Endodermal cell (in vitro differentiated cells): ENCODE measurements around the gene PDK3. TPM values are rescaled to one million over a fixed set of nuclear protein-coding genes. Genes with fewer than 3 reads are reported as not detected.

ENCODE experiments used
- DNase-seq: peaks from one replicate; pipeline ENCODE4 v3.0.0-alpha.2; 2017
- H3K27ac ChIP-seq: 2 replicates; pipeline ENCODE4 v1.5.1; 2013; ENCODE audit warnings: mild to moderate bottlenecking, low read depth, low read length, moderate library complexity
- H3K27me3 ChIP-seq: 2 replicates; pipeline ENCODE4 v1.6.1; 2013; ENCODE audit warnings: mild to moderate bottlenecking, low read length, moderate library complexity; ENCODE audit not compliant: insufficient read depth, control insufficient read depth, poor library complexity, severe bottlenecking
- H3K36me3 ChIP-seq: 2 replicates; pipeline ENCODE4 v1.7.0; 2013; ENCODE audit warnings: mild to moderate bottlenecking, low read length, moderate library complexity; ENCODE audit not compliant: control insufficient read depth, insufficient read depth
- H3K4me1 ChIP-seq: one replicate; pipeline ENCODE4 v1.7.0; 2013; ENCODE audit warnings: low read length; ENCODE audit not compliant: control insufficient read depth, insufficient read depth
- H3K4me3 ChIP-seq: 2 replicates; pipeline ENCODE4 v1.5.1; 2013; ENCODE audit warnings: mild to moderate bottlenecking, low read length, moderate library complexity
- H3K9ac ChIP-seq: 2 replicates; pipeline ENCODE4 v1.6.1; 2013; ENCODE audit warnings: mild to moderate bottlenecking, low read length, moderate library complexity; ENCODE audit not compliant: poor library complexity, severe bottlenecking; ENCODE audit errors: extremely low read depth
- H3K9me3 ChIP-seq: 2 replicates; pipeline ENCODE4 v1.6.1; 2013; ENCODE audit warnings: mild to moderate bottlenecking, low read length, moderate library complexity; ENCODE audit not compliant: control insufficient read depth
- H3K27ac Mint-ChIP-seq: 2 replicates; pipeline ENCODE4 v1.8.0; 2020; ENCODE audit warnings: mixed read lengths
- H3K27me3 Mint-ChIP-seq: 2 replicates; pipeline ENCODE4 v1.8.0; 2021; ENCODE audit warnings: mild to moderate bottlenecking, mixed read lengths; ENCODE audit not compliant: insufficient read depth
- H3K36me3 Mint-ChIP-seq: 2 replicates; pipeline ENCODE4 v1.8.0; 2020; ENCODE audit warnings: low read depth, mixed read lengths
- H3K4me1 Mint-ChIP-seq: 2 replicates; pipeline ENCODE4 v1.8.0; 2020; ENCODE audit warnings: mixed read lengths
- H3K4me3 Mint-ChIP-seq: 2 replicates; pipeline ENCODE4 v1.8.0; 2020; ENCODE audit warnings: mild to moderate bottlenecking, moderate library complexity, mixed read lengths
- H3K9me3 Mint-ChIP-seq: 2 replicates; pipeline ENCODE4 v1.8.0; 2020; ENCODE audit warnings: mild to moderate bottlenecking, mixed read lengths
- CTCF ChIP-seq: fragments of 200-600 bp; sonication (generic); conservative IDR thresholded peaks from 2 replicates; pipeline ENCODE4 v1.5.0; 2021; ENCODE audit warnings: antibody characterized with exemption, mild to moderate bottlenecking
- WGBS, 2 experiments: methylation state at CpG; one replicate each; pipeline versions ENCODE4 v1.1.5 to v1.1.7; 2013; ENCODE audit warnings: missing lambda C conversion rate in 2 of 2, mixed read lengths in 1 of 2; ENCODE audit not compliant: insufficient coverage in 1 of 2, insufficient read length in 1 of 2; 5-methylcytosine and 5-hydroxymethylcytosine counted together
- total RNA-seq, 2 donors: library from RNA; stranded (reverse); fragmentation: NEBNext Ultra II Directional in 1 of 2; extraction: Animal tissue kit (Norgen Biotek cat#: 25700) in 1 of 2; gene quantifications; 2 replicates in 1 of 2; 3 replicates in 1 of 2; pipeline ENCODE4 v1.2.1, GENCODE V29; 2021

PDK3 gene
- total RNA-seq, 2 donors from 2014 or later = 14.9 to 21.9 TPM

DNA sequence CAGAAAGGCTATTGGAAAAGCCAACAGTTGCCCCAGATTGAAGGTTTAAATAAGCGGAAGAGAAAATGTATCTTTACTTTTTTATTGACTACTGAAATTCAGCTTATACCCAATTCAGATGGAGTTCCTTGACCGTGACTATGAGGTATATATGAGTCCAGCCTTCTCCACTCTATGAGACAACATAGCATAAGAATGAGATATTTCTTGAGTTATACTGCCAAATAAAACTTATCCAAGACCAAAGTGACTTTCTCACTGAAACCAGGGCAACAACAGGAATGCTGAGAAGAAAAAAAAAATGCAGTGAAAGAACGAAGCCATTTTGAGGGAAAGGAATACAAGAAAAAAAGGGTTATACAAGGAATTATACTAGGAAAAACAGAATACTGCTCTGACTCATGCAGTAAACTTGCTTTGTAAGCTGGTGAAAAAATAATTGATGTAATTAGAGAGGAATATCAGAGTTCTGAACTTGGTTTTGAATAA lies 16.3 kb upstream of the PDK3 start:
- Histone ChIP-seq H3K27me3 (no peaks in the 10 kb centered on the region), H3K36me3 (no peaks in the 10 kb centered on the region), H3K27ac (no peak overlapping the region), H3K9ac (no peak overlapping the region), H3K9me3 (peaks cover 12% of the 10 kb centered on the region), H3K4me3 (no peak overlapping the region), H3K4me1 (no peaks in the 10 kb centered on the region)
- Mint-ChIP-seq H3K4me3 (no peak overlapping the region), H3K4me1 (peaks cover 1% of the 10 kb centered on the region), H3K9me3 (peaks cover 7% of the 10 kb centered on the region), H3K36me3 (peaks cover 3% of the 10 kb centered on the region), H3K27me3 (peaks cover 18% of the 10 kb centered on the region), H3K27ac (no peak overlapping the region)
- TF ChIP-seq CTCF = no peak
- WGBS, 2 experiments = 80 to 88% methylated on average over 1 of the region's 3 CpGs
- no peak for DNase-seq

GRCh38 chrX:24463077-24463476 lies 2.0 kb upstream of the PDK3 start:
- Histone ChIP-seq H3K4me1 (no peaks in the 10 kb centered on the region), H3K9ac (no peak overlapping the region), H3K9me3 (no peaks in the 10 kb centered on the region), H3K27me3 (no peaks in the 10 kb centered on the region), H3K4me3 (no peak overlapping the region), H3K36me3 (no peaks in the 10 kb centered on the region), H3K27ac (no peak overlapping the region)
- no peaks in the 10 kb centered on the region for H3K36me3 Mint-ChIP-seq
- peaks cover 10% of the 10 kb centered on the region for H3K4me1 Mint-ChIP-seq
- no peaks in the 10 kb centered on the region for H3K9me3 Mint-ChIP-seq
- WGBS, 2 experiments = 95% methylated on average over 3 of the region's 3 CpGs; no CpG with 5 or more reads in 1 of the 2 experiments
- H3K4me3 Mint-ChIP-seq = no peak overlapping the region
- H3K27ac Mint-ChIP-seq = no peak overlapping the region
- TF ChIP-seq CTCF = no peak
- H3K27me3 Mint-ChIP-seq = peaks cover 9% of the 10 kb centered on the region
- no peak for DNase-seq

DNA sequence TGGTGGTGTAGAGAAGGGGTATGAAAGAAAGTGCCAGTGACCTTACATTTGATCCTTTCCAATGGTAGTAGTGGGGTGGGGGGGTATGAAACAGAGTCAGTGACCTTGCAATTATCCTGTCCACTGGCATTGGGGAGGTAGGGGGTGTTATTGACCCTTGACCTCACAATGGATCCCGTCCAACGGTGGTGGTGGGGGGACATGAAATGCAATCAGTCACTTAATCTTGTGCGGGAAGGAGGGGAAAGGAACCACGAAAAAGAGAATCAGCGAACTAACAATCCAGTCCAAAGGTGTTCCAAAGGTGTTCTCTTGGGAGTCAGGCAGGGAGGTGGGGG lies 619 bp upstream of the PDK3 start:
- peaks cover 10% of the 10 kb centered on the region for H3K4me1 Mint-ChIP-seq
- WGBS, 2 experiments = 8% methylated on average over 5 of the region's 5 CpGs; no CpG with 5 or more reads in 1 of the 2 experiments
- peak overlapping the region; percentile 78 for H3K4me3 Mint-ChIP-seq
- Histone ChIP-seq H3K9me3 (no peaks in the 10 kb centered on the region), H3K4me3 (peak overlapping the region; percentile 82), H3K4me1 (no peaks in the 10 kb centered on the region), H3K27ac (no peak overlapping the region), H3K27me3 (no peaks in the 10 kb centered on the region), H3K36me3 (no peaks in the 10 kb centered on the region), H3K9ac (peak overlapping the region; percentile 41)
- peak overlapping the region; percentile 96 for H3K27ac Mint-ChIP-seq
- H3K27me3 Mint-ChIP-seq = peaks cover 6% of the 10 kb centered on the region
- H3K36me3 Mint-ChIP-seq = no peaks in the 10 kb centered on the region
- no peaks in the 10 kb centered on the region for H3K9me3 Mint-ChIP-seq
- no peak for TF ChIP-seq CTCF
- DNase-seq = no peak
